SK-N-SH treated with all-trans-retinoic acid at 6 μM for 48 hours (cell line): ENCODE measurements around the gene CDC45.

Experiments used
- BACH2 ChIP-seq: fragments of 250-450 bp; sonication (Bioruptor Pico); IDR thresholded peaks from 2 replicates; pipeline ENCODE4 v1.9.0; 2021; ENCODE audit warnings: mild to moderate bottlenecking, borderline replicate concordance
- ISL1 ChIP-seq: fragments of 250-450 bp; sonication (Bioruptor Pico); IDR thresholded peaks from 2 replicates; pipeline ENCODE4 v2.1.2; 2022; ENCODE audit warnings: mild to moderate bottlenecking, moderate library complexity
- OSR1 ChIP-seq: fragments of 250-450 bp; sonication (Bioruptor Pico); IDR thresholded peaks from 2 replicates; pipeline ENCODE4 v1.8.0; 2022; ENCODE audit warnings: moderate library complexity, mild to moderate bottlenecking, inconsistent platforms
- PATZ1 ChIP-seq: fragments of 250-450 bp; sonication (Bioruptor Pico); IDR thresholded peaks from 2 replicates; pipeline ENCODE4 v1.8.0; 2020; ENCODE audit warnings: mild to moderate bottlenecking, moderate library complexity, borderline replicate concordance
- PPARA ChIP-seq: fragments of 250-450 bp; sonication (Bioruptor Pico); IDR thresholded peaks from 2 replicates; pipeline ENCODE4 v1.5.0; 2020; ENCODE audit warnings: mild to moderate bottlenecking, borderline replicate concordance
- RARB ChIP-seq: fragments of 250-450 bp; sonication (Bioruptor Pico); IDR thresholded peaks from 2 replicates; pipeline ENCODE4 v1.8.0; 2021; ENCODE audit warnings: mild to moderate bottlenecking, moderate library complexity
- TCF4 ChIP-seq: fragments of 250-450 bp; sonication (Bioruptor Pico); IDR thresholded peaks from 2 replicates; pipeline ENCODE4 v1.8.0; 2021; ENCODE audit warnings: mild to moderate bottlenecking, moderate library complexity, borderline replicate concordance
- TOX ChIP-seq: fragments of 250-450 bp; sonication (Bioruptor Pico); IDR thresholded peaks from 2 replicates; pipeline ENCODE4 v1.8.0; 2021; ENCODE audit warnings: mild to moderate bottlenecking, moderate library complexity, borderline replicate concordance
- ZC3H10 ChIP-seq: fragments of 250-450 bp; sonication (Bioruptor Pico); IDR thresholded peaks from 2 replicates; pipeline ENCODE4 v1.5.1; 2021; ENCODE audit warnings: mild to moderate bottlenecking, moderate library complexity
- ZFP3 ChIP-seq: fragments of 250-450 bp; sonication (Bioruptor Pico); IDR thresholded peaks from 2 replicates; pipeline ENCODE4 v1.5.0; 2020; ENCODE audit warnings: mild to moderate bottlenecking, moderate library complexity
- ZFP30 ChIP-seq: fragments of 450-650 bp; formaldehyde crosslinking; IDR thresholded peaks from 2 replicates; pipeline ENCODE4 v1.5.0; 2022; ENCODE audit warnings: mild to moderate bottlenecking, moderate library complexity
- ZNF70 ChIP-seq: fragments of 450-650 bp; formaldehyde crosslinking; IDR thresholded peaks from 2 replicates; pipeline ENCODE4 v1.5.0; 2020; ENCODE audit warnings: mild to moderate bottlenecking, moderate library complexity

GRCh38 chr22:19519041-19519926 is 39.6 kb downstream of the CDC45 start:
- no peak for TF ChIP-seq TOX (CRISPR knock-in tag)
- no peak for TF ChIP-seq RARB (CRISPR knock-in tag)
- TF ChIP-seq OSR1 (CRISPR knock-in tag): no peak
- no peak for TF ChIP-seq ZC3H10 (CRISPR knock-in tag)
- TF ChIP-seq PPARA (CRISPR knock-in tag): no peak
- TF ChIP-seq ZFP3 (CRISPR knock-in tag): no peak
- TF ChIP-seq ISL1 (CRISPR knock-in tag): no peak
- no peak for TF ChIP-seq BACH2 (CRISPR knock-in tag)
- TF ChIP-seq ZNF70 (CRISPR knock-in tag): no peak
- no peak for TF ChIP-seq PATZ1 (CRISPR knock-in tag)
- TF ChIP-seq TCF4: no peak
- no peak for TF ChIP-seq ZFP30 (CRISPR knock-in tag)
